H1 (cell line): Measurements from ENCODE around the gene SYCE3.

ENCODE experiments used
- CTCF ChIP-seq, 3 experiments: IDR thresholded peaks; 1 replicate in 2 of 3; 2 replicates in 1 of 3; pipeline versions ENCODE4 v1.5.1 to v1.6.1; 2011; ENCODE audit warnings: low read length in 3 of 3, mild to moderate bottlenecking in 3 of 3, inconsistent platforms in 2 of 3, low read depth in 1 of 3, moderate library complexity in 1 of 3; ENCODE audit not compliant: insufficient read depth in 1 of 3; ENCODE audit errors: control extremely low read depth in 1 of 3
- EP300 ChIP-seq, 2 experiments: IDR thresholded peaks; 1 replicate in 1 of 2; 2 replicates in 1 of 2; pipeline ENCODE4 v1.6.1; 2011 to 2012; ENCODE audit warnings: low read depth in 2 of 2, low read length in 2 of 2, mild to moderate bottlenecking in 2 of 2, borderline replicate concordance in 1 of 2, inconsistent platforms in 1 of 2, moderate library complexity in 1 of 2
- EZH2 ChIP-seq: fragments of 200-600 bp; sonication (generic); IDR thresholded peaks from 2 replicates; pipeline ENCODE4 v1.7.1; 2012; ENCODE audit warnings: low read depth, mild to moderate bottlenecking, moderate library complexity, low read length, inconsistent platforms; ENCODE audit not compliant: severe bottlenecking
- HDAC2 ChIP-seq, 2 experiments: fragments of 300-600 bp in 1 of 2; sonication (generic) in 1 of 2; IDR thresholded peaks; 2 replicates each; pipeline ENCODE4 v1.6.1; 2011 to 2012; ENCODE audit warnings: low read depth in 2 of 2, low read length in 2 of 2, mild to moderate bottlenecking in 2 of 2, moderate library complexity in 2 of 2, borderline replicate concordance in 1 of 2, inconsistent platforms in 1 of 2
- SP2 ChIP-seq: IDR thresholded peaks from 2 replicates; pipeline ENCODE4 v1.6.1; 2012; ENCODE audit warnings: mild to moderate bottlenecking, low read length, inconsistent platforms
- TAF1 ChIP-seq: IDR thresholded peaks from 2 replicates; pipeline ENCODE4 v1.6.1; 2011; ENCODE audit warnings: mild to moderate bottlenecking, low read depth, low read length

- TF ChIP-seq EZH2 (no peak), HDAC2 (IDR thresholded peaks at IDR 0.05; ENCODE audit: borderline replicate concordance in 1 of 2, low read depth in 2 of 2, low read length in 2 of 2) (no peak), CTCF (IDR thresholded peaks at IDR 0.05; ENCODE audit: control extremely low read depth in 1 of 3, insufficient read depth in 1 of 3, low read depth in 1 of 3, low read length in 3 of 3) (no peak), SP2 (no peak), EP300 (IDR thresholded peaks at IDR 0.05; ENCODE audit: borderline replicate concordance in 1 of 2, low read depth in 2 of 2, low read length in 2 of 2) (no peak), TAF1 (no peak)
These were observed 22.5 kb upstream of the SYCE3 start for GRCh38 chr22:50585238-50585637.
